Osteoblast (primary cell): ENCODE results near the gene BRSK2. TPM values are rescaled to one million over a fixed set of nuclear protein-coding genes. Genes with fewer than 3 reads are reported as not detected.
A peak's percentile ranks its signal among the peaks of the same experiment; 100 is the strongest.

Experiments used
- DNase-seq: peaks from one replicate; pipeline ENCODE4 v3.0.0; 2011; ENCODE audit warnings: low spot score, mixed read lengths; ENCODE audit not compliant: insufficient read length; ENCODE audit errors: missing footprints
- H2AFZ ChIP-seq: 2 replicates; pipeline ENCODE4 v1.6.0; 2011; ENCODE audit warnings: mild to moderate bottlenecking, low read length
- H3K27ac ChIP-seq: 2 replicates; pipeline ENCODE4 v1.5.1; 2011; ENCODE audit warnings: mild to moderate bottlenecking, low read depth, low read length, moderate library complexity
- H3K27me3 ChIP-seq: 2 replicates; pipeline ENCODE4 v1.6.0; 2012; ENCODE audit warnings: mild to moderate bottlenecking, control low read depth, inconsistent platforms, low read length, moderate library complexity; ENCODE audit not compliant: insufficient read depth
- H3K36me3 ChIP-seq: 2 replicates; pipeline ENCODE4 v1.5.1; 2011; ENCODE audit warnings: mild to moderate bottlenecking, low read length, control low read depth, moderate library complexity; ENCODE audit not compliant: insufficient read depth
- H3K4me1 ChIP-seq: 2 replicates; pipeline ENCODE4 v1.5.1; 2011; ENCODE audit warnings: mild to moderate bottlenecking, low read length, control low read depth, moderate library complexity; ENCODE audit not compliant: insufficient read depth
- H3K4me2 ChIP-seq: 2 replicates; pipeline ENCODE4 v1.6.0; 2011; ENCODE audit warnings: mild to moderate bottlenecking, low read length; ENCODE audit not compliant: insufficient read depth
- H3K4me3 ChIP-seq: fragments of 200-600 bp; sonication (generic); 3 replicates; pipeline ENCODE4 v1.5.1; 2012; ENCODE audit warnings: mild to moderate bottlenecking, low read length, inconsistent platforms; ENCODE audit not compliant: insufficient read depth
- H3K79me2 ChIP-seq: 2 replicates; pipeline ENCODE4 v1.6.0; 2012; ENCODE audit warnings: mild to moderate bottlenecking, low read length, control low read depth, inconsistent platforms; ENCODE audit not compliant: insufficient read depth
- H3K9me3 ChIP-seq: 2 replicates; pipeline ENCODE4 v1.5.1; 2011; ENCODE audit warnings: low read depth, low read length, control low read depth
- H4K20me1 ChIP-seq: 2 replicates; pipeline ENCODE4 v1.6.0; 2012; ENCODE audit warnings: mild to moderate bottlenecking, low read length, control low read depth; ENCODE audit not compliant: insufficient read depth
- CTCF ChIP-seq: IDR thresholded peaks from 2 replicates; pipeline ENCODE4 v1.5.1; 2011; ENCODE audit warnings: mild to moderate bottlenecking, low read depth, low read length, moderate library complexity; ENCODE audit errors: extremely low read depth
- total RNA-seq: library from RNA; depleted of rRNA; stranded (reverse); fragments of >200 nt; gene quantifications from 2 replicates; pipeline ENCODE4 v1.2.3, GENCODE V29; 2012

BRSK2 gene
- total RNA-seq, 1 donor: 0.36 TPM

- Histone ChIP-seq H3K79me2 (no peaks in the 10 kb centered on the region), H3K4me2 (no peak overlapping the region), H3K36me3 (no peaks in the 10 kb centered on the region), H3K4me1 (no peaks in the 10 kb centered on the region), H3K4me3 (no peak overlapping the region), H3K9me3 (no peaks in the 10 kb centered on the region), H3K27me3 (no peaks in the 10 kb centered on the region), H2AFZ (no peak overlapping the region), H4K20me1 (no peaks in the 10 kb centered on the region), H3K27ac (no peak overlapping the region)
- no peak for TF ChIP-seq CTCF
- no peak for DNase-seq
Observed at GRCh38 chr11:1440066-1440465, 50.3 kb downstream of the BRSK2 start.

- no peaks in the 10 kb centered on the region for H3K36me3 ChIP-seq
- no peak overlapping the region for H3K4me3 ChIP-seq
- no peak overlapping the region for H3K4me2 ChIP-seq
- no peaks in the 10 kb centered on the region for H4K20me1 ChIP-seq
- no peaks in the 10 kb centered on the region for H3K27me3 ChIP-seq
- H3K79me2 ChIP-seq: no peaks in the 10 kb centered on the region
- no peaks in the 10 kb centered on the region for H3K9me3 ChIP-seq
- no peak for TF ChIP-seq CTCF
- no peak for DNase-seq
- no peaks in the 10 kb centered on the region for H3K4me1 ChIP-seq
- no peak overlapping the region for H3K27ac ChIP-seq
- no peak overlapping the region for H2AFZ ChIP-seq
Observed at GRCh38 chr11:1440496-1440895, 50.8 kb downstream of the BRSK2 start.

- Histone ChIP-seq H2AFZ (no peak overlapping the region), H3K27ac (no peak overlapping the region), H3K9me3 (no peaks in the 10 kb centered on the region), H3K36me3 (no peaks in the 10 kb centered on the region), H3K4me2 (no peak overlapping the region), H3K79me2 (no peaks in the 10 kb centered on the region), H3K4me3 (no peak overlapping the region), H3K4me1 (no peaks in the 10 kb centered on the region), H3K27me3 (no peaks in the 10 kb centered on the region), H4K20me1 (no peaks in the 10 kb centered on the region)
- TF ChIP-seq CTCF: no peak
- peak; percentile 98 for DNase-seq
Observed at GRCh38 chr11:1442163-1442562, 52.4 kb downstream of the BRSK2 start.

GRCh38 chr11:1442807-1443366 is 53.2 kb downstream of the BRSK2 start:
- DNase-seq: peak; percentile 85
- Histone ChIP-seq H3K9me3 (no peaks in the 10 kb centered on the region), H2AFZ (no peak overlapping the region), H3K27ac (no peak overlapping the region), H3K4me3 (no peak overlapping the region), H3K27me3 (no peaks in the 10 kb centered on the region), H3K4me1 (no peaks in the 10 kb centered on the region), H3K36me3 (no peaks in the 10 kb centered on the region), H3K79me2 (no peaks in the 10 kb centered on the region), H3K4me2 (no peak overlapping the region), H4K20me1 (no peaks in the 10 kb centered on the region)
- TF ChIP-seq CTCF: no peak
